ENCODE measurements around the gene TCF4.
A peak's percentile ranks its signal among the peaks of the same experiment; 100 is the strongest.

Gene TCF4

GRCh38 chr18:55462652-55463051, 125.3 kb downstream of the TCF4 start:
- CTCF ChIA-PET: interaction anchor here (0.8 to 1.4 kb wide), 2 partner anchors 10 to 121 kb away, joined by 3 to 4 read pairs; no protein-coding TSS in a partner anchor
- DNase-seq: no peak
- Histone ChIP-seq H3K27ac (ENCODE audit: insufficient read depth in 1 of 2, low read depth in 1 of 2, low read length in 2 of 2, poor library complexity in 1 of 2, severe bottlenecking in 2 of 2) (no peak overlapping the region), H3K4me1 (ENCODE audit: control extremely low read depth in 1 of 4, control insufficient read depth in 4 of 4, insufficient read depth in 4 of 4, low read length in 3 of 4) (peaks cover 2 to 14% (median 6%) of the 10 kb centered on the region in 4 experiments), H3K27me3 (replicated peaks in 2 of 5; ENCODE audit: control insufficient read depth in 4 of 5, insufficient read depth in 5 of 5, low read length in 4 of 5) (no peaks in the 10 kb centered on the region), H3K36me3 (ENCODE audit: control insufficient read depth in 4 of 4, insufficient read depth in 4 of 4, low read length in 3 of 4) (peaks cover 4 to 19% (median 9%) of the 10 kb centered on the region in 4 experiments), H3K9me3 (ENCODE audit: control extremely low read depth in 1 of 5, control insufficient read depth in 4 of 5, insufficient read depth in 2 of 5, low read depth in 1 of 5, low read length in 4 of 5) (no peaks in the 10 kb centered on the region), H3K4me3 (ENCODE audit: control insufficient read depth in 1 of 7, extremely low read depth in 1 of 7, insufficient read depth in 4 of 7, low read depth in 2 of 7, low read length in 6 of 7) (no peak overlapping the region)
- 100% methylated on average over 1 of the region's 1 CpG for WGBS (ENCODE audit: insufficient coverage)
- POLR2A ChIA-PET: no interaction called here

- ChIA-PET CTCF (interaction anchor here (0.9 to 1.4 kb wide), 2 partner anchors 10 to 120 kb away, joined by 3 to 4 read pairs; no protein-coding TSS in a partner anchor), POLR2A (no interaction called here)
- peaks cover 4 to 19% (median 9%) of the 10 kb centered on the region in 4 experiments for H3K36me3 ChIP-seq (ENCODE audit: control insufficient read depth in 4 of 4, insufficient read depth in 4 of 4, low read length in 3 of 4)
- 100% methylated on average over 4 of the region's 4 CpGs for WGBS (ENCODE audit: insufficient coverage)
- no peak overlapping the region for H3K4me3 ChIP-seq (ENCODE audit: control insufficient read depth in 1 of 7, extremely low read depth in 1 of 7, insufficient read depth in 4 of 7, low read depth in 2 of 7, low read length in 6 of 7)
- no peaks in the 10 kb centered on the region for H3K9me3 ChIP-seq (ENCODE audit: control extremely low read depth in 1 of 5, control insufficient read depth in 4 of 5, insufficient read depth in 2 of 5, low read depth in 1 of 5, low read length in 4 of 5)
- no peak for DNase-seq
- peaks cover 2 to 14% (median 6%) of the 10 kb centered on the region in 4 experiments for H3K4me1 ChIP-seq (ENCODE audit: control extremely low read depth in 1 of 4, control insufficient read depth in 4 of 4, insufficient read depth in 4 of 4, low read length in 3 of 4)
- H3K27ac ChIP-seq (ENCODE audit: insufficient read depth in 1 of 2, low read depth in 1 of 2, low read length in 2 of 2, poor library complexity in 1 of 2, severe bottlenecking in 2 of 2): no peak overlapping the region
- H3K27me3 ChIP-seq (replicated peaks in 2 of 5; ENCODE audit: control insufficient read depth in 4 of 5, insufficient read depth in 5 of 5, low read length in 4 of 5): no peaks in the 10 kb centered on the region
Measured at GRCh38 chr18:55461848-55462247, 126.1 kb downstream of the TCF4 start.

GRCh38 chr18:55458456-55459203, 129.4 kb downstream of the TCF4 start:
- 97% methylated on average over 5 of the region's 12 CpGs for WGBS (ENCODE audit: insufficient coverage)
- Histone ChIP-seq H3K27ac (ENCODE audit: insufficient read depth in 1 of 2, low read depth in 1 of 2, low read length in 2 of 2, poor library complexity in 1 of 2, severe bottlenecking in 2 of 2) (no peak overlapping the region), H3K4me1 (ENCODE audit: control extremely low read depth in 1 of 4, control insufficient read depth in 4 of 4, insufficient read depth in 4 of 4, low read length in 3 of 4) (no peaks in the 10 kb centered on the region), H3K27me3 (replicated peaks in 2 of 5; ENCODE audit: control insufficient read depth in 4 of 5, insufficient read depth in 5 of 5, low read length in 4 of 5) (no peaks in the 10 kb centered on the region), H3K9me3 (ENCODE audit: control extremely low read depth in 1 of 5, control insufficient read depth in 4 of 5, insufficient read depth in 2 of 5, low read depth in 1 of 5, low read length in 4 of 5) (no peaks in the 10 kb centered on the region), H3K4me3 (ENCODE audit: control insufficient read depth in 1 of 7, extremely low read depth in 1 of 7, insufficient read depth in 4 of 7, low read depth in 2 of 7, low read length in 6 of 7) (no peak overlapping the region), H3K36me3 (ENCODE audit: control insufficient read depth in 4 of 4, insufficient read depth in 4 of 4, low read length in 3 of 4) (peaks cover 4 to 19% (median 9%) of the 10 kb centered on the region in 4 experiments)
- POLR2A ChIA-PET: no interaction called here
- DNase-seq: no peak
- CTCF ChIA-PET: interaction anchor here (0.7 to 0.9 kb wide), 3 partner anchors 10 to 115 kb away, joined by 3 to 4 read pairs (median 3); no protein-coding TSS in a partner anchor

GRCh38 chr18:55457028-55457427, 131.0 kb downstream of the TCF4 start:
- H3K27ac ChIP-seq (ENCODE audit: insufficient read depth in 1 of 2, low read depth in 1 of 2, low read length in 2 of 2, poor library complexity in 1 of 2, severe bottlenecking in 2 of 2): no peak overlapping the region
- CTCF ChIA-PET: no interaction called here
- peaks cover 0 to 12% (median 7%) of the 10 kb centered on the region in 4 experiments for H3K36me3 ChIP-seq (ENCODE audit: control insufficient read depth in 4 of 4, insufficient read depth in 4 of 4, low read length in 3 of 4)
- no peaks in the 10 kb centered on the region for H3K27me3 ChIP-seq (replicated peaks in 2 of 5; ENCODE audit: control insufficient read depth in 4 of 5, insufficient read depth in 5 of 5, low read length in 4 of 5)
- no peaks in the 10 kb centered on the region for H3K9me3 ChIP-seq (ENCODE audit: control extremely low read depth in 1 of 5, control insufficient read depth in 4 of 5, insufficient read depth in 2 of 5, low read depth in 1 of 5, low read length in 4 of 5)
- no CpG with 5 or more reads among the region's 2 CpGs for WGBS (ENCODE audit: insufficient coverage)
- POLR2A ChIA-PET: no interaction called here
- no peaks in the 10 kb centered on the region for H3K4me1 ChIP-seq (ENCODE audit: control extremely low read depth in 1 of 4, control insufficient read depth in 4 of 4, insufficient read depth in 4 of 4, low read length in 3 of 4)
- peak in 2 of 3 donors; percentile 58 to 70 for DNase-seq
- H3K4me3 ChIP-seq (ENCODE audit: control insufficient read depth in 1 of 7, extremely low read depth in 1 of 7, insufficient read depth in 4 of 7, low read depth in 2 of 7, low read length in 6 of 7): no peak overlapping the region

- Histone ChIP-seq H3K4me1 (ENCODE audit: control extremely low read depth in 1 of 4, control insufficient read depth in 4 of 4, insufficient read depth in 4 of 4, low read length in 3 of 4) (no peaks in the 10 kb centered on the region), H3K27me3 (replicated peaks in 2 of 5; ENCODE audit: control insufficient read depth in 4 of 5, insufficient read depth in 5 of 5, low read length in 4 of 5) (no peaks in the 10 kb centered on the region), H3K27ac (ENCODE audit: insufficient read depth in 1 of 2, low read depth in 1 of 2, low read length in 2 of 2, poor library complexity in 1 of 2, severe bottlenecking in 2 of 2) (no peak overlapping the region), H3K9me3 (ENCODE audit: control extremely low read depth in 1 of 5, control insufficient read depth in 4 of 5, insufficient read depth in 2 of 5, low read depth in 1 of 5, low read length in 4 of 5) (no peaks in the 10 kb centered on the region), H3K4me3 (ENCODE audit: control insufficient read depth in 1 of 7, extremely low read depth in 1 of 7, insufficient read depth in 4 of 7, low read depth in 2 of 7, low read length in 6 of 7) (no peak overlapping the region), H3K36me3 (ENCODE audit: control insufficient read depth in 4 of 4, insufficient read depth in 4 of 4, low read length in 3 of 4) (peaks cover 0 to 10% (median 6%) of the 10 kb centered on the region in 4 experiments)
- 100% methylated on average over 4 of the region's 5 CpGs for WGBS (ENCODE audit: insufficient coverage)
- CTCF ChIA-PET: interaction anchor here (1.2 kb wide), 2 partner anchors 19 to 41 kb away, joined by 3 read pairs; no protein-coding TSS in a partner anchor
- POLR2A ChIA-PET: no interaction called here
- no peak for DNase-seq
Measured at GRCh38 chr18:55455938-55456337, 132.1 kb downstream of the TCF4 start.

- POLR2A ChIA-PET: no interaction called here
- Histone ChIP-seq H3K9me3 (ENCODE audit: control extremely low read depth in 1 of 5, control insufficient read depth in 4 of 5, insufficient read depth in 2 of 5, low read depth in 1 of 5, low read length in 4 of 5) (no peaks in the 10 kb centered on the region), H3K4me1 (ENCODE audit: control extremely low read depth in 1 of 4, control insufficient read depth in 4 of 4, insufficient read depth in 4 of 4, low read length in 3 of 4) (no peaks in the 10 kb centered on the region), H3K27ac (ENCODE audit: insufficient read depth in 1 of 2, low read depth in 1 of 2, low read length in 2 of 2, poor library complexity in 1 of 2, severe bottlenecking in 2 of 2) (no peak overlapping the region), H3K4me3 (ENCODE audit: control insufficient read depth in 1 of 7, extremely low read depth in 1 of 7, insufficient read depth in 4 of 7, low read depth in 2 of 7, low read length in 6 of 7) (no peak overlapping the region), H3K36me3 (ENCODE audit: control insufficient read depth in 4 of 4, insufficient read depth in 4 of 4, low read length in 3 of 4) (no peaks in the 10 kb centered on the region), H3K27me3 (replicated peaks in 2 of 5; ENCODE audit: control insufficient read depth in 4 of 5, insufficient read depth in 5 of 5, low read length in 4 of 5) (no peaks in the 10 kb centered on the region)
- CTCF ChIA-PET: interaction anchor here (0.8 to 2.2 kb wide), 4 partner anchors 9 to 60 kb away, joined by 3 to 5 read pairs (median 4); no protein-coding TSS in a partner anchor
- no CpG with 5 or more reads among the region's 1 CpG for WGBS (ENCODE audit: insufficient coverage)
- DNase-seq: no peak
Measured at GRCh38 chr18:55453186-55453585, 134.8 kb downstream of the TCF4 start.

GRCh38 chr18:55452123-55452611, 135.8 kb downstream of the TCF4 start:
- H3K27me3 ChIP-seq (replicated peaks in 2 of 5; ENCODE audit: control insufficient read depth in 4 of 5, insufficient read depth in 5 of 5, low read length in 4 of 5): no peaks in the 10 kb centered on the region
- WGBS (ENCODE audit: insufficient coverage): 89% methylated on average over 1 of the region's 1 CpG
- H3K4me1 ChIP-seq (ENCODE audit: control extremely low read depth in 1 of 4, control insufficient read depth in 4 of 4, insufficient read depth in 4 of 4, low read length in 3 of 4): peaks cover 0 to 2% (median 1%) of the 10 kb centered on the region in 4 experiments
- no peak overlapping the region for H3K27ac ChIP-seq (ENCODE audit: insufficient read depth in 1 of 2, low read depth in 1 of 2, low read length in 2 of 2, poor library complexity in 1 of 2, severe bottlenecking in 2 of 2)
- H3K9me3 ChIP-seq (ENCODE audit: control extremely low read depth in 1 of 5, control insufficient read depth in 4 of 5, insufficient read depth in 2 of 5, low read depth in 1 of 5, low read length in 4 of 5): no peaks in the 10 kb centered on the region
- DNase-seq: no peak
- POLR2A ChIA-PET: no interaction called here
- H3K36me3 ChIP-seq (ENCODE audit: control insufficient read depth in 4 of 4, insufficient read depth in 4 of 4, low read length in 3 of 4): no peaks in the 10 kb centered on the region
- H3K4me3 ChIP-seq (ENCODE audit: control insufficient read depth in 1 of 7, extremely low read depth in 1 of 7, insufficient read depth in 4 of 7, low read depth in 2 of 7, low read length in 6 of 7): no peak overlapping the region
- CTCF ChIA-PET: interaction anchor here (0.9 to 1.6 kb wide), 2 partner anchors 9 to 10 kb away, joined by 3 to 7 read pairs; no protein-coding TSS in a partner anchor
